Measurements from ENCODE around the gene C19orf12. TPM values are rescaled to one million over a fixed set of nuclear protein-coding genes. Genes with fewer than 3 reads are reported as not detected.
A peak's percentile ranks its signal among the peaks of the same experiment; 100 is the strongest.

The C19orf12 gene
- total RNA-seq, 1 donor from 2014 or later: 48.6 TPM

DNA sequence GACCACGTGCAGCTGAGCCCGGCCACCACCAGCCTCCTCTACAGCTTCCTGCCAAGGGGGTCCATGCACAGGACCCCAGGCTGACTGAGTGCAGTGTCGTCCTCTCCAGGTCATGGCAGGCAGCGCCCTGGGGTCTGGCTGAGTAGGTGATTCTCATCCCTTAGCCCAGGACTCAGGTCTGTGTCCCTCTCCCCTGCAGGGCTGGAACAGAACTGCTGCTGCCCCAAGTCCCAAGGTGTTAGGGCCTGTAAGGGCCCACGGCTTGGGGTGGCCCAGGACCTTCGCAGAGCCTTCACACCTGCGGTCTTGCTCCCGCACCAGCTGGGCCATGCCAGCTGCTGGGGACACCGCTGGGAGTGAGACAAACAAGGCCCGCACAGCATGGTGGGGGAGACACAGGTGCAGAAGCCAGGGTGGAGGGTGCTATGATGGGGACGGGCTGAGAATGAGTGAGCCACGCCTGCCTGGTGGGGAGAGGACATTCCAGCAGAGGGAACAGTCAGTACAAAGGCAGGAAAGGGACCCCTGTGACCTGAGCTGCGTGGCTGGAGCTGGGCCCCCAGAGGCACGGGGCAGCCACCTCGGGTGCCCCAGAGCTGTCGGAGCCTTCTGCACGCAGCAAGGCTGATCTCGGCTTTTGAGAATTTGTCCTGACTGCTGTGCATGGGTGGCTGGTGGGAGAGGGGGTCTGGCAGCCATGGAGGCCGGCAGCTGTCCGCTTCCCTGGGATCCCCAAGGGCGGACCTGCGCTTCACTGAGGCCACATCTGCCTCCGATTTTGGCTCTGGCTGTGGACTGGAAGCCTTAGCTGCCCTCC, 37.9 kb downstream of the C19orf12 start:
- H3K4me1 ChIP-seq: peaks cover 98% of the 10 kb centered on the region
- no peak for DNase-seq
- intact Hi-C loops (cut with micrococcal nuclease): no loop called here
- peak overlapping the region; percentile 22 for H3K4me3 ChIP-seq
- H3K36me3 ChIP-seq: peaks cover 29% of the 10 kb centered on the region
- TF ChIP-seq, protein P1, sequence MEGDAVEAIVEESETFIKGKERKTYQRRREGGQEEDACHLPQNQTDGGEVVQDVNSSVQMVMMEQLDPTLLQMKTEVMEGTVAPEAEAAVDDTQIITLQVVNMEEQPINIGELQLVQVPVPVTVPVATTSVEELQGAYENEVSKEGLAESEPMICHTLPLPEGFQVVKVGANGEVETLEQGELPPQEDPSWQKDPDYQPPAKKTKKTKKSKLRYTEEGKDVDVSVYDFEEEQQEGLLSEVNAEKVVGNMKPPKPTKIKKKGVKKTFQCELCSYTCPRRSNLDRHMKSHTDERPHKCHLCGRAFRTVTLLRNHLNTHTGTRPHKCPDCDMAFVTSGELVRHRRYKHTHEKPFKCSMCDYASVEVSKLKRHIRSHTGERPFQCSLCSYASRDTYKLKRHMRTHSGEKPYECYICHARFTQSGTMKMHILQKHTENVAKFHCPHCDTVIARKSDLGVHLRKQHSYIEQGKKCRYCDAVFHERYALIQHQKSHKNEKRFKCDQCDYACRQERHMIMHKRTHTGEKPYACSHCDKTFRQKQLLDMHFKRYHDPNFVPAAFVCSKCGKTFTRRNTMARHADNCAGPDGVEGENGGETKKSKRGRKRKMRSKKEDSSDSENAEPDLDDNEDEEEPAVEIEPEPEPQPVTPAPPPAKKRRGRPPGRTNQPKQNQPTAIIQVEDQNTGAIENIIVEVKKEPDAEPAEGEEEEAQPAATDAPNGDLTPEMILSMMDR (IDR thresholded peaks at IDR 0.05; ENCODE audit: borderline replicate concordance): no peak
- peak overlapping the region; percentile 98 for H3K27ac ChIP-seq (replicated peaks)
- no peaks in the 10 kb centered on the region for H3K9me3 ChIP-seq (replicated peaks)
- no peaks in the 10 kb centered on the region for H3K27me3 ChIP-seq (ENCODE audit: low read depth)

DNA sequence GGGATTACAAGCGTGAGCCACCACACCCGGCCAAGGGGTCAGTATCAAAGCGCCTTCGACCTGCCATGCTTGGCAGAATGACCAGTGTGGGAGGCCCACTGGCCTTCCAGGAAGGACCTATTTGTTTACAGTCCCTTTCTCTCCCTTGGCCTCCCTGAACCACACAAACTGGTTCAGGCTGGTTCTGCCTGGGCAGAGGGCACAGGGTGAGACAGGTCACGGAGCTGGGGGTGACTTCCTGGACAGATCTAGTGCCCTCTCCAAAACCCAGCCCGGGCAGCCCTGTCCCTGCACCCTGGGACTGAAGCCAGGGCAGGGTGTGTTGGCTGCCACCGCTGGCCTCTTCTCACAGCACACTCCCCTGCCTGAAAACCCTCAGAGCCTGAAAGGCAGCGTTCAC, 38.5 kb downstream of the C19orf12 start:
- H3K9me3 ChIP-seq (replicated peaks): no peaks in the 10 kb centered on the region
- H3K27me3 ChIP-seq (ENCODE audit: low read depth): no peaks in the 10 kb centered on the region
- peak; percentile 76 for DNase-seq
- intact Hi-C loops (cut with micrococcal nuclease): no loop called here
- peaks cover 29% of the 10 kb centered on the region for H3K36me3 ChIP-seq
- H3K4me1 ChIP-seq: peaks cover 98% of the 10 kb centered on the region
- TF ChIP-seq, protein P1 (IDR thresholded peaks at IDR 0.05; ENCODE audit: borderline replicate concordance): no peak
- H3K27ac ChIP-seq (replicated peaks): peak overlapping the region; percentile 98
- peak overlapping the region; percentile 22 for H3K4me3 ChIP-seq

DNA sequence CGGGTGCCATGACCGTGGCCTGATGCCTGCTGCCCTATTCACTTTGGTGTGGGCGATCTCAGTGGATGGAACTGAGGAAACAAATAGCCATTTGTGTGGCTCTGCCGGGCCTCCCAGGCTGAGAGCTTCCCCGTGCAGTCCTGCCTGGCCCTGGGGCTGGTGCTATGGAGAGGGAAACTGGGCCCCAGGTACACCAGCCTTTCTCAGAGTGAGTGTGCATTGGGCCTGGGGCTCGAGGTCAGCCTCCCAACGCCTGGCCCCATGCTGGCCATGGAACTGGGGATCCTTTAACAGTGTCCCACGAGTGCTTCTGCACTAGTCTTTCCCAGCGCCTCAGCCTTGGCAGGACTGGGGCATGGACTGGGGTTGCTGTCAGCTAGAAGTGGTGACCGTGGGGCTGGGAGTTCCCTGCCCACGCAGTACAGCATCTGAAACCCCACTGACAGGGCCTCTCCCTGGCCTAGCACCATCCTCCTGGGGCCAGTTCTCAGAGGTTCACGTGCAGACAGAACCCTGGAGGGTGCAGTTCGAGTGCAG, 39.3 kb downstream of the C19orf12 start:
- Histone ChIP-seq H3K27ac (replicated peaks) (peak overlapping the region; percentile 98), H3K36me3 (peaks cover 29% of the 10 kb centered on the region), H3K4me3 (no peak overlapping the region), H3K4me1 (peaks cover 98% of the 10 kb centered on the region), H3K9me3 (replicated peaks) (no peaks in the 10 kb centered on the region), H3K27me3 (ENCODE audit: low read depth) (no peaks in the 10 kb centered on the region)
- DNase-seq: no peak
- TF ChIP-seq, protein P1 (IDR thresholded peaks at IDR 0.05; ENCODE audit: borderline replicate concordance): no peak
- intact Hi-C loops (cut with micrococcal nuclease): no loop called here

- Histone ChIP-seq H3K27me3 (ENCODE audit: low read depth) (no peaks in the 10 kb centered on the region), H3K9me3 (replicated peaks) (no peaks in the 10 kb centered on the region), H3K4me3 (no peak overlapping the region), H3K4me1 (peaks cover 98% of the 10 kb centered on the region), H3K27ac (replicated peaks) (peak overlapping the region; percentile 98), H3K36me3 (peaks cover 29% of the 10 kb centered on the region)
- DNase-seq: no peak
- intact Hi-C loops (cut with micrococcal nuclease): no loop called here
- TF ChIP-seq, protein P1 (IDR thresholded peaks at IDR 0.05; ENCODE audit: borderline replicate concordance): no peak
Observed at GRCh38 chr19:29675120-29675649, 39.9 kb downstream of the C19orf12 start.

DNA sequence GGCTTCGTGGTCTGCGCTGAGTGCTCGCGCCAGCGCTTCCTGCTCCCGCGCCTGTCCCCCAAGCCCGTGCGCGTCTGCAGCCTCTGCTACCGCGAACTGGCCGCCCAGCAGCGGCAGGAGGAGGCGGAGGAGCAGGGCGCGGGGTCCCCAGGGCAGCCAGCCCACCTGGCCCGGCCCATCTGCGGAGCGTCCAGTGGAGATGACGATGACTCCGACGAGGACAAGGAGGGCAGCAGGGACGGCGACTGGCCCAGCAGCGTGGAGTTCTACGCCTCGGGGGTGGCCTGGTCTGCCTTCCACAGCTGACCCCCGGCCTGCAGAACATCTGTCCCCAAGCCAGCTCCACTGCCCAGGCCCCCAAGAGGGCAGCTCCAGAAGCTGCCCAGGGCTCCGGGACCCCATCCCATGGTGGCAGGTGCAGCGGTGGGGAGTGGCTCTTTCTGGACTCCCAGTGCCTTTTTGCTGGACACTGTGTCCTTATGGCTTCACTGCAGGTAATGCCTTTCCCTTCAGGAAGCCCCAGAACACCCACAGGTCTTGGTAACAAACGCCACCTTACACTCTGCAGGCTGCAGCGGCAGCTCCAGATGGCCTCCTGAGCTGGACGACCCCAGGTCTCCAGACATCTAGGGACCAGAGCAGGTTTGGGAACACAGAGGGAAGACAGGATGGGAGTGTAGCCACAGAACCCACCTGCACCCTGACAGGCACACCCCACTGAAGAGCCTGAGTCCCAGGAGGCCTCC, 40.5 kb downstream of the C19orf12 start:
- no peak for DNase-seq
- Histone ChIP-seq H3K9me3 (replicated peaks) (no peaks in the 10 kb centered on the region), H3K27me3 (ENCODE audit: low read depth) (no peaks in the 10 kb centered on the region), H3K4me3 (no peak overlapping the region), H3K27ac (replicated peaks) (peak overlapping the region; percentile 98), H3K4me1 (peaks cover 98% of the 10 kb centered on the region), H3K36me3 (peaks cover 29% of the 10 kb centered on the region)
- TF ChIP-seq, protein P1 (IDR thresholded peaks at IDR 0.05; ENCODE audit: borderline replicate concordance): no peak
- intact Hi-C loops (cut with micrococcal nuclease): no loop called here
